ENCODE measurements around the gene MAPK1.

Gene MAPK1

DNA sequence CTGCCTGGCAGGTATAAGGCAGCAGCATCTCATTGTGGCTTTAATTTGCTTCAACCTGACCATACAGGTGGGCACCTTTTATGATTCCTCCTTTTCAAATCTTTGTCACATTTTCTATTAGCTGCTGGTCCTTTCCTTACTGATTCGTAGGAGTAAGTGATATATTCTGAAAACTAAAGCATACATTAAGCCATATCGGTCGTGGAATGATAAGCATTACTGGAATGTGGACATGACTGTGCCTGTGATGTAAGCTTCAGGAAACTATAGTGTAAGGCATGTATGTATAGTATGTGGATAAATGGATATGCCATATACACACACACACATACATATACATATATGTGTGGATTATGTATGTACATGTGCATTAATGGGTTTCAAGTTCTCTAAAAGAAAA, 152.7 kb downstream of the MAPK1 start:
- FAIRE-seq = no peak
- no peak for DNase-seq (ENCODE audit: insufficient read length, low spot score)
- no peak for TF ChIP-seq CTCF (IDR thresholded peaks at IDR 0.05; ENCODE audit: insufficient read depth, missing control alignments)

DNA sequence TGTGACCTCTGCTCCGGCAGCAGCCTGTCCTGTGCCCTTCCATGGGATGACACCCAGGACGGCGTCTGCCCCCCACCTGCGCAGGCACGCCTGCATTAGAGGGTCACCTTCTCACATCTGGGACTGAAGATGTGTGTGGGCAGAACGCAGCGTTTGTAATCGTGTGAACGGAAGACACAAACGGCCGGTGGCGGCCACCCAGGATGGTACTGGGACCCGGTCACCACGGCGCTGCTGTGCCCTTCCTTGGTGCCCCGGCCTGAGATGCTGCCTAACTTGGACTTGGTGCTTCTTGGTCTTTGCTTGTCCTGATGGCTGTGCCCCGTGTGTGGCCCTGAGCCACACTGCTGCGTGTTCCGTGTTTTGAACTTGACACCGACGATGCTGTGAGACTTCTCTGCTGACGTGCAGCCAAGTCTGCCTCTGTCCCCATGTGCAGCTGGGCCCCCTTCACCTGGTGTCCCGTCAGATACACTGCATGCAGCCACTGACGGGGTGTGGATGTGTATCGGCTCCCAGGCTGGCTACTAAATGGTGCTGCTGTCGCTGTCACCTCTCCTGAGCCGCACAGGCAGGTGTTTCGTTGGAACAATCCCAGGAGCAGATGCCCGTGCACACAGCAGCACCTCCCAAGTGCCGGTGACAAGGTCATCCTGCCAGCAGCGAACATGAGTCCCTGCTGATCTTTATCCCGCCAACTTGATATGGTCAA, 153.2 kb downstream of the MAPK1 start:
- no peak for TF ChIP-seq CTCF (IDR thresholded peaks at IDR 0.05; ENCODE audit: insufficient read depth, missing control alignments)
- DNase-seq (ENCODE audit: insufficient read length, low spot score) (no peak), FAIRE-seq (no peak)

GRCh38 chr22:21713428-21714058, 153.9 kb downstream of the MAPK1 start:
- FAIRE-seq (no peak), DNase-seq (ENCODE audit: insufficient read length, low spot score) (no peak)
- no peak for TF ChIP-seq CTCF (IDR thresholded peaks at IDR 0.05; ENCODE audit: insufficient read depth, missing control alignments)

GRCh38 chr22:21712751-21713427, 154.6 kb downstream of the MAPK1 start:
- FAIRE-seq = no peak
- DNase-seq (ENCODE audit: insufficient read length, low spot score) = peak; percentile 59
- peak; percentile 82 for TF ChIP-seq CTCF (IDR thresholded peaks at IDR 0.05; ENCODE audit: insufficient read depth, missing control alignments)

GRCh38 chr22:21711851-21712250, 155.6 kb downstream of the MAPK1 start:
- DNase-seq (ENCODE audit: insufficient read length, low spot score) = no peak
- FAIRE-seq = no peak
- no peak for TF ChIP-seq CTCF (IDR thresholded peaks at IDR 0.05; ENCODE audit: insufficient read depth, missing control alignments)

GRCh38 chr22:21710156-21710555, 157.3 kb downstream of the MAPK1 start:
- FAIRE-seq = no peak
- TF ChIP-seq CTCF (IDR thresholded peaks at IDR 0.05; ENCODE audit: insufficient read depth, missing control alignments) = no peak
- no peak for DNase-seq (ENCODE audit: insufficient read length, low spot score)

GRCh38 chr22:21709688-21710087, 157.8 kb downstream of the MAPK1 start:
- DNase-seq (ENCODE audit: insufficient read length, low spot score) (no peak), FAIRE-seq (no peak)
- no peak for TF ChIP-seq CTCF (IDR thresholded peaks at IDR 0.05; ENCODE audit: insufficient read depth, missing control alignments)
